HG02943 (cell line): Measurements from ENCODE around the gene SLC19A1.
"Not testable (repeated sequence)": the region's sequence is repeated elsewhere in the genome, so short reads cannot be mapped to it uniquely, and the experiment has no call there.

Source experiments
- ATAC-seq: cut with Tn5 transposase; IDR thresholded peaks from one replicate; pipeline ENCODE4 v1.9.1; 2021; ENCODE audit warnings: mild to moderate bottlenecking, low read depth, moderate library complexity; ENCODE audit not compliant: unreplicated experiment

Gene SLC19A1

DNA sequence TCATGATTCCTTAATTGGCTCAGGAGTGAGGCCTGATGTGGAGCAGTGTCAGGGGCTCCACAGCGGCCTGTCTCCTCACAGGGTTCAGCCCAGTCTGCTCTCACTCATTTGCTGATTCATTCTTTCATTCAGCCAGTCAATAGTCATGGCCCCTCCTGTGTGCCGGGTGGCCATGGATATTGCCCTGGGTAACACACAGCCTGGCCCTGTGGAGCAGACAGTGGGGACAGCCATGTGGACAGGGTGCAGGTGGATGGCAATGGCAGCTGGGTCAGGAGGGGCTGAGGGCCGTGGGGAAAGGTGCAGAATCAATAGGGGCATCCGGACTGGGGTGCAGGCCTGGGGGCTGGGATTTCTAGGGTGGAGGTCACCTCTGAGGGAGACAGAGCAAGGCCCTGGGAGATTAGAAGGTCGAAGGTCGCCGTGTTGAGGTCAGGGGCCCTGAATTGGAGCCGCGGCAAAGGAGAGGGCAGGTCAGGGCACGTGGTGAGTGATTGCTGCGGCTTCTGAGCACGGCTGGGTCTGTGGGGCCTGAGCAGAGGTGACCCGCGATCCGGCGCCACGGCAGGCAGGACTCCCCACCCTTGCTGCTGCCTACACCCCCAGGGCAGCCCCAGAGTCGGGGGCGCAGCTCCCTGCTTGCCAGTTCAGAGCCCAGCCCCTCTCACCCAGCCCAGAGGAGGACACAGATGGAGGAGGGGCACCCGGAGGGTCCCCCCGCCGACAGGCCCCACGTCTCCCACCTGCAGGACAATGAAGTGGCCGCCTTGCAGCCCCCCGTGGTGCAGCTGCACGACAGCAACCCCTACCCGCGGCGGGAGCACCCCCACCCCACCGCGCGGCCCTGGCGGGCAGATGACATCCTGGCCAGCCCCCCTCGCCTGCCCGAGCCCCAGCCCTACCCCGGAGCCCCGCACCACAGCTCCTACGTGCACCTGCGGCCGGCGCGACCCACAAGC, 33.4 kb downstream of the SLC19A1 start:
- ATAC-seq, result no peak

DNA sequence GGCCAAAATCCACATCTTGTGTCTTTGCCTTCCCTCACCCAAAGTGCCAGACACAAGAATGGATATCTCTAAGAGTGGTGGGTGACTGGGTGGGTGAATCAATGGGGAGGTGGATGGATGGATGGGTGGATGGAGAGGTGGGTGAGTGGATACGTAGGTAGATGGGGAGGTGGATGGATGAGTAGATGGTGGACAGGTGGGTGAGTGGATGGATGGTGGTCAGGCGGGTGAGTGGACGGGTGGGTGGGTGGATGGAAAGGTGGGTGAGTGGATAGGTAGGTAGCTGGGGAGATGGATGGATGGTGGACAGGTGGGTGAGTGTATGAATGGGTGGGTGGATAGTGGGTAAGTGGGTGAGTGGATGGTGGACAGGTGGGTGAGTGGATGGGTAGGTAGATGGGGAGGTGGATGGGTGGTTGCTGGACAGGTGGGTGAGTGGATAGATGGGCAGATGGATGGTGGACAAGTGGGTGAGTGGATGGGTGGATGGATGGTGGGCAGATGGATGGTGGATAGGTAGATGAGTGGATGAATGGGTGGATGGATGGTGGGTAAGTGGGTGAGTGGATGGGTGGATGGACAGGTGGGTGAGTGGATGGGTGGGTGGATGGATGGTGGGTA, 34.2 kb downstream of the SLC19A1 start:
- ATAC-seq, result no peak

- no peak for ATAC-seq
These were observed 34.7 kb downstream of the SLC19A1 start for GRCh38 chr21:45507523-45507875.

GRCh38 chr21:45506836-45507522, 35.3 kb downstream of the SLC19A1 start:
- no peak for ATAC-seq

DNA sequence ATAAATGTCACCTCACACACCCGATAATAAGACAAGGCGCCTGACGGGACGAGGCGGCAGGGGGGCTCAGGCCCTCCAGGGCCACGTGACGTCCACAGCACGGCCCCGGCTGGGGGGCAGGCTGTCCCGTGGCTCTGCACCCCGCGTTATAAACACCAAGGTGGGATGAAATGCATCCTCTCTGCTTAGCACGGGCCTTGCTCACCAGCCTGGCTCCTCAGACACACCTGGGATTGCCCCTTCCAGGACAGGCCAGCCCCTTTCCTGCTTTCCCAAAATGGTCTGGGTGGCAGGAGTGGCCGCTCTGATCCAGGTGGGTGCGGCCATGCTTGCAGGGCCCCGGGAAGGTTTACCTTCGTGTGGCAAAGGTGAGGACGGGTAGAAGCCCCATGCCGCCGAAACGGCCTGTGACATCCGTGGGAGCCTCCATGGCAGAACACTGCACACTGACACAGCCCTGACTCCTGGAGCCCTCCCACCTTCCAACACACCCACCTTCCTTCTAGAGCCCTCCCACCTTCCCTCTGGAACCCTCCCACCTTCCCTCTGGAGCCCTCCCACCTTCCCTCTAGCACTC, 35.9 kb downstream of the SLC19A1 start:
- ATAC-seq, result no peak

GRCh38 chr21:45505416-45506021, 36.7 kb downstream of the SLC19A1 start:
- ATAC-seq, result no peak

GRCh38 chr21:45504516-45505415, 37.5 kb downstream of the SLC19A1 start:
- ATAC-seq, result no peak

DNA sequence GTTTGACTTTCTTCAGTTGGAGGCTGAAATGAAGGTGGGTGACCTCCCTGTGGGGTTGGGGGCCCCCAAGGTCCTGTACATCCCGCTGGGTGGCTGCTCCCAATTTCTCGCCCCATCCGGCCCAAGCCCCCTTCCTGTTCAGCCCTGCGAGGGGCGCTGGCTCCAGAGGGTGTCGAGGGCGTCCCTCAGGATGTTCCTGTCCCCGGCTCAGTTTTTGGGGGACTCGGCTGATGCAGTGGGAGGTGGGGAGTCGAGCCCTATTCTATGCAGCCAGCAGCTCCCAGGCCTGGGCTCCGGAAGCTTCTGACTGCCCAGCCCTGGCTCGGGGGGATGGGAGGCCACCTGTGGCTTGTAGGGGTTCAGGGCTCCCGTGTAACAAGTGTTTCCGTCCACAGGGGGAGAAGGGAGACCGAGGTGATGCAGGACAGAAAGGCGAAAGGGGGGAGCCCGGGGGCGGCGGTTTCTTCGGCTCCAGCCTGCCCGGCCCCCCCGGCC, 38.2 kb downstream of the SLC19A1 start:
- no peak for ATAC-seq

- not testable (repeated sequence) for ATAC-seq
These were observed 39.0 kb downstream of the SLC19A1 start for GRCh38 chr21:45503226-45503625.

GRCh38 chr21:45502600-45502999, 39.6 kb downstream of the SLC19A1 start:
- no peak for ATAC-seq

DNA sequence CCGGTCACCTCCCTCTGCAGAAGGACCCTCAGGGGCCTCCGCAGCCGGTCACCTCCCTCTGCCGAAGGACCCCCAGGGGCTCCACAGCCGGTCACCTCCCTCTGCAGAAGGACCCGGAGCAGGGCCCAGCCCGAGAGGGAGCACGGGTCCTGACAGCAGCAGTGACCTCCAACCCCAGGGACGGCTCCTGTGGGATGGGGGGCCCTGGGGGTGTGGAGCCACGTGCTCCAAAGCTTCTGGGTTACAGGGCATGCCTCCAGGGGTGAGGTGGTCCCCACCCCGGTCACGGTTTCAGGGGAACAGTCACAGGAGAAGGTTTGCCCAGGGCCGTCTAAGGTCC, 40.3 kb downstream of the SLC19A1 start:
- ATAC-seq, result no peak

DNA sequence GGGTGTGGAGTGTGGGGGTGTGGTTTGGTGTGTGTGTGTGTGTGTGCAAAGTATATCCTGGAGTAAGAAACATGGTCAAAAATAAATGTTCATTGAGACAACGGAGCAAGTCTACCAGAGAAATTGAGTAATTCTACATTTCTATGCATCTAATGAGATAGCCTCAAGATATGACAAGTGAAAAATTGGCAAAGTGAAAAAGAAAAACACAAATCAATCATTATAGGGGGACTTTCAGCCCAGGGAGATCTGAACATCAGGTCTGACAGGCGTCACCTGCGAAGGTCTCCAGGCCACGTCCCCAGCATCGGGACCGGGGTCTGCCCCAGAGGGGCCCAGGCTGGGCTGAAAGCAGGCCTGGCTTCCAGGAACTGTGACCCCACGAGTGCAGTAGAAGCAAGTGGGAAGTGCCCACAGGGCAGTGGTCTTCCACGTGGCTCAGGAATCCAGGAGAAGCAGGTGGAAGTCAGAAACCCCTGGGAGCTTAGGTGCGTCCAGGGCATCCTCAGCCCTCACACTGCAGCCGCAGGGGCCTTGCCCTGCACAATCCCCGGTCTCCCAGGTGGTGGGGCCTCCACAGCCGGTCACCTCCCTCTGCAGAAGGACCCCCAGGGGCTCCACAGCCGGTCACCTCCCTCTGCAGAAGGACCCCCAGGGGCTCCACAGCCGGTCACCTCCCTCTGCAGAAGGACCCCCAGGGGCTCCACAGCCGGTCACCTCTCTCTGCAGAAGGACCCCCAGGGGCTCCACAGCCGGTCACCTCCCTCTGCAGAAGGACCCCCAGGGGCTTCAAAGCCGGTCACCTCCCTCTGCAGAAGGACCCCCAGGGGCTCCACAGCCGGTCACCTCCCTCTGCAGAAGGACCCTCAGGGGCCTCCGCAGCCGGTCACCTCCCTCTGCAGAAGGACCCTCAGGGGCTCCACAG, 40.9 kb downstream of the SLC19A1 start:
- not testable (repeated sequence) for ATAC-seq

DNA sequence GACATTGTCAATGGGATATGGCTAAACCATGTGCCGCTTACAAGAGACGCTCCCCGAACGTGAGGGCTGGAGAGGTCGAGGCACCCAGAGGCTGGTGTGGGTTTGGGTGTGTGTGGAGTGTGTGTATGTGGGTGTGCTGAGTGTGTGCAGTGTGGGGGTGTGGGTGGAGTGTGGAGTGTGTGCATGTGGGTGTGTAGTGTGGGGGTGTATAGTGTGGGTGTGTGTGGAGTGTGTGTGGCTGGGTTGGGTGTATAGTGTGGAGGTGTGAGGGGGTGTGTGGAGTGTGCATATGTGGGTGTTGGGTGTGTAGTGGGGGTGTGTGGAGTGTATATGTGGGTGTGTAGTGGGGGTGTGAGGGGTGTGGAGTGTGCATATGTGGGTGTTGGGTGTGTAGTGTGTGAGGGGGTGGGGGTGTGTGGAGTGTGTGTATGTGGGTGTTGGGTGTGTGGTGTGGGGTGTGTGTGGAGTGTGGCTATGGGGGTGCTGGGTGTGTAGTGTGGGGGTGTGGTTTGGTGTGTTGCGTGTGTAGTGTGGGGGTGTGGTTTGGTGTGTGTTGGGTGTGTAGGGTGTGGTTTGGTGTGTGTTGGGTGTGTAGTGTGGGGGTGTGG, 42.2 kb downstream of the SLC19A1 start:
- no peak for ATAC-seq

DNA sequence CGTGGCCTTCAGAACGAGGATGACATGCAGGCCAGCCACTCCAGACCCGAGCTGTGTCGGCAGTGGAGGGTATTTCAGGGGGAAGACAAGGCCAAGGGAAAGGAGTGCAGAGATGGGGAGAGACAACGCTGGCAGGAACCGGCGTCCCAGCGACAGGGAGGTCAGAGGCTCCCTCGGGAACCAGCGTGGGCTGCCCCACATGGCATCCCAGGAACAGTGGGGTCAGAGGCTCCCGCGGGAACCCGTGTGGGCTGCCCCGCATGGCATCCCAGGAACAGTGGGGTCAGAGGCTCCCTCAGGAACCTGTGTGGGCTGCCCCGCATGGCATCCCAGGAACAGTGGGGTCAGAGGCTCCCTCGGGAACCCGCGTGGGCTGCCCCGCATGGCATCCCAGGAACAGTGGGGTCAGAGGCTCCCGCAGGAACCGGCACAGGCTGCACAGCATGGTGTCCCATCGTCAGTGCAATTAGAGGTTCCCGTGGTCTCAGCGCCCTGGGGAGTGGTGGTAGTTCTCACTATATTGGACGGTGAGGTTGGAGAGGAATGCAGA, 43.0 kb downstream of the SLC19A1 start:
- no peak for ATAC-seq

GRCh38 chr21:45498646-45499000, 43.6 kb downstream of the SLC19A1 start:
- no peak for ATAC-seq

GRCh38 chr21:45497846-45498645, 44.2 kb downstream of the SLC19A1 start:
- ATAC-seq, result no peak
